GM13976 (cell line): Measurements from ENCODE around the gene PAPSS2.

Experiments used
- DNase-seq: peaks from one replicate; pipeline ENCODE4 v3.0.0; 2012; ENCODE audit warnings: low spot score
- CTCF ChIP-seq: IDR thresholded peaks from 2 replicates; pipeline ENCODE4 v1.5.1; 2012; ENCODE audit warnings: borderline replicate concordance, mild to moderate bottlenecking; ENCODE audit not compliant: insufficient read depth; ENCODE audit errors: extremely low read depth, missing control alignments, control extremely low read depth
- in situ Hi-C: fragments of 300-500 bp; cut with MboI; formaldehyde crosslinking; loops from one replicate; pipeline ENCODE4 v1.12.0; 2022; ENCODE audit warnings: low sequenced_read_pairs, mixed read lengths, inconsistent platforms; ENCODE audit not compliant: unreplicated experiment

Gene PAPSS2

GRCh38 chr10:87675396-87676376 lies 16.0 kb downstream of the PAPSS2 start:
- in situ Hi-C loops, result no loop called here
- no peak for DNase-seq
- no peak for TF ChIP-seq CTCF

- in situ Hi-C loops, result no loop called here
- DNase-seq, result no peak
- no peak for TF ChIP-seq CTCF
Measured at GRCh38 chr10:87677595-87677994, 17.9 kb downstream of the PAPSS2 start.

- in situ Hi-C loops, result no loop called here
- TF ChIP-seq CTCF, result no peak
- DNase-seq, result no peak
Measured at GRCh38 chr10:87678302-87678701, 18.6 kb downstream of the PAPSS2 start.

GRCh38 chr10:87683356-87683755 lies 23.7 kb downstream of the PAPSS2 start:
- TF ChIP-seq CTCF, result no peak
- no peak for DNase-seq
- in situ Hi-C loops, result no loop called here

GRCh38 chr10:87684001-87684638 lies 24.4 kb downstream of the PAPSS2 start:
- no peak for TF ChIP-seq CTCF
- no peak for DNase-seq
- in situ Hi-C loops, result no loop called here

- in situ Hi-C loops, result no loop called here
- no peak for DNase-seq
- no peak for TF ChIP-seq CTCF
Measured at GRCh38 chr10:87685832-87686574, 26.3 kb downstream of the PAPSS2 start.
